ENCODE measurements around the gene RAB40A.

Gene RAB40A

GRCh38 chrX:103535206-103535605 is 15.9 kb upstream of the RAB40A start:
- no peak overlapping the region for H4K8ac ChIP-seq (ENCODE audit: low read depth, low read length)
- no peak overlapping the region for H3K14ac ChIP-seq (ENCODE audit: low read length)
- H2BK15ac ChIP-seq (ENCODE audit: low read length), result no peak overlapping the region
- no peak overlapping the region for H2BK120ac ChIP-seq (ENCODE audit: low read depth, low read length)
- no peak overlapping the region for H2BK12ac ChIP-seq (ENCODE audit: low read length)
- no peak overlapping the region for H3K4me2 ChIP-seq (ENCODE audit: insufficient read depth, low read length, poor library complexity, severe bottlenecking)
- H2BK5ac ChIP-seq (ENCODE audit: low read length), result no peak overlapping the region
- H3K18ac ChIP-seq (ENCODE audit: low read length), result no peak overlapping the region
- H3K27ac ChIP-seq (replicated peaks; ENCODE audit: low read length), result no peak overlapping the region
- no peaks in the 10 kb centered on the region for H3K4me1 ChIP-seq (ENCODE audit: control insufficient read depth in 2 of 2, insufficient read depth in 1 of 2, low read depth in 1 of 2, low read length in 2 of 2)
- no peak overlapping the region for H3K23ac ChIP-seq (ENCODE audit: low read depth, low read length, poor library complexity)
- no CpG with 5 or more reads among the region's 1 CpG for WGBS, 2 donors (ENCODE audit: extremely low coverage in 2 of 2, insufficient read length in 2 of 2, insufficient replicate concordance in 1 of 2)
- H3K9ac ChIP-seq (ENCODE audit: low read depth, low read length, poor library complexity), result no peak overlapping the region
- no peaks in the 10 kb centered on the region for H3K36me3 ChIP-seq (replicated peaks in 1 of 2; ENCODE audit: control insufficient read depth in 2 of 2, insufficient read depth in 2 of 2, low read length in 2 of 2)
- H2AFZ ChIP-seq (ENCODE audit: low read length), result no peak overlapping the region
- no peak overlapping the region for H4K91ac ChIP-seq (ENCODE audit: low read depth, low read length, poor library complexity)
- H3K4ac ChIP-seq (ENCODE audit: low read length), result no peak overlapping the region
- H3K27me3 ChIP-seq (ENCODE audit: control insufficient read depth in 3 of 3, insufficient read depth in 3 of 3, low read depth in 1 of 3, low read length in 3 of 3), result no peaks in the 10 kb centered on the region
- no peak overlapping the region for H2AK5ac ChIP-seq (ENCODE audit: low read depth, low read length)
- H3K79me1 ChIP-seq (ENCODE audit: low read depth, low read length), result no peaks in the 10 kb centered on the region
- H3K4me3 ChIP-seq (ENCODE audit: low read length in 2 of 2), result no peak overlapping the region
- no peaks in the 10 kb centered on the region for H3K9me3 ChIP-seq (replicated peaks in 1 of 2; ENCODE audit: control insufficient read depth in 2 of 2, insufficient read depth in 1 of 2, low read depth in 1 of 2, low read length in 2 of 2)
- DNase-seq (ENCODE audit: low spot score), result no peak

DNA sequence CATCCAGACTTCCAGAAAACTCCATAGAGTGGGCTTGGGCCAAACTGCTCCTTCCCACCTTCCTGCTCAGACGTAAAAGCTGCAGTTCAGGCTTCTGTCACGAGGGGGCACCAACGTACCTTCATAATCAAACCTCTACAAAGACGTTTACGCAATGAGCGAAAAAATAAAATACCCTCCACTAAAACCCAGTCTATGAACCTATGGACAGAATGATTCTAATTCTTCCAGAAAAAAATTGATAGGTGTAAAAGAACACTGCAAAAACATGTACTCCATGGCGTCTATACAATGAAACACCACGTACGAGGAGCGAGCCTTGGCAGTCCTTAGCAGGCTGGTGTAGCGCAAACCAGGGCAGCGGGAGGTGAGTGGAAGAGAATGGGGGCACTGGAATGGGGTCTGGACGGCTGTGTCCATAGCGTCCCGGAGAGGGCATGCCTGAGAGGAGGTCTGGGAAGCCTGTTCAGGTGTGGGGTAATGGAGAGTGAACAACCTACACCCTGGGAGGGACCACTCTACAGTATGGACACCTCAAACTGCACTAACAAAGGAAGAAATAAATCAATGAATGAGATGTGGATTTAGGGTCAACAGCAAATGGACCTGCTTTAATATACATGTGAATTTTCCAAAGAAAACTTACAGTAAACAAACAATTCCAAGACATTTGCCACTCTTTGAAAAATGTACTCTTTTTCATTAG is 14.4 kb upstream of the RAB40A start:
- Histone ChIP-seq H3K9ac (ENCODE audit: low read depth, low read length, poor library complexity) (no peak overlapping the region), H3K9me3 (replicated peaks in 1 of 2; ENCODE audit: control insufficient read depth in 2 of 2, insufficient read depth in 1 of 2, low read depth in 1 of 2, low read length in 2 of 2) (no peaks in the 10 kb centered on the region), H3K27me3 (ENCODE audit: control insufficient read depth in 3 of 3, insufficient read depth in 3 of 3, low read depth in 1 of 3, low read length in 3 of 3) (no peaks in the 10 kb centered on the region), H3K4me2 (ENCODE audit: insufficient read depth, low read length, poor library complexity, severe bottlenecking) (peak overlapping the region; percentile 42), H3K4me1 (ENCODE audit: control insufficient read depth in 2 of 2, insufficient read depth in 1 of 2, low read depth in 1 of 2, low read length in 2 of 2) (no peaks in the 10 kb centered on the region), H3K4ac (ENCODE audit: low read length) (no peak overlapping the region), H2AFZ (ENCODE audit: low read length) (peak overlapping the region; percentile 72), H3K23ac (ENCODE audit: low read depth, low read length, poor library complexity) (no peak overlapping the region), H3K27ac (replicated peaks; ENCODE audit: low read length) (no peak overlapping the region), H3K18ac (ENCODE audit: low read length) (no peak overlapping the region), H4K8ac (ENCODE audit: low read depth, low read length) (no peak overlapping the region), H3K79me1 (ENCODE audit: low read depth, low read length) (no peaks in the 10 kb centered on the region), H2BK12ac (ENCODE audit: low read length) (no peak overlapping the region), H3K36me3 (replicated peaks in 1 of 2; ENCODE audit: control insufficient read depth in 2 of 2, insufficient read depth in 2 of 2, low read length in 2 of 2) (no peaks in the 10 kb centered on the region), H2BK120ac (ENCODE audit: low read depth, low read length) (no peak overlapping the region), H2BK5ac (ENCODE audit: low read length) (no peak overlapping the region), H3K4me3 (ENCODE audit: low read length in 2 of 2) (peak overlapping the region; percentile 11 to 72), H3K14ac (ENCODE audit: low read length) (no peak overlapping the region), H2AK5ac (ENCODE audit: low read depth, low read length) (no peak overlapping the region), H2BK15ac (ENCODE audit: low read length) (no peak overlapping the region), H4K91ac (ENCODE audit: low read depth, low read length, poor library complexity) (no peak overlapping the region)
- WGBS, 2 donors (ENCODE audit: extremely low coverage in 2 of 2, insufficient read length in 2 of 2, insufficient replicate concordance in 1 of 2), result no CpG with 5 or more reads among the region's 15 CpGs
- DNase-seq (ENCODE audit: low spot score), result peak; percentile 67

DNA sequence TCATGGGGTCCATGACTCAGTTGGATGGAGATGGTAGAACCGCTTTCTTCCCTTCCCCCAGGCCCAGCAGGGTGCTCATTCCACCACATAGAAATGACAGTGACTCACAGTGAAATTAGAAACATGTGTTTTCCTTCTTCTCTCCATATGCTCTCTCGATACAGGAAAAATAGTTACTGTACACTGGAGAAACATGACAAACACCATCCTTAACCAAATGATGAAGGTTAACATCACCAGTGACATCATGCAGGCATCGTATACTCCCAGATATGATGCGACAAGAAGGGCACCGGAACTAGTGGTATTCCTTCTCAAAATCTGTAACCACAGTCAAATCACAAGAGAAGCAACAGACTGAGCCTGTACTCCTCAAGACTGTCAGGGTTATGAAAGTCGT is 11.7 kb upstream of the RAB40A start:
- Histone ChIP-seq H2BK12ac (ENCODE audit: low read length) (no peak overlapping the region), H3K9me3 (replicated peaks in 1 of 2; ENCODE audit: control insufficient read depth in 2 of 2, insufficient read depth in 1 of 2, low read depth in 1 of 2, low read length in 2 of 2) (no peaks in the 10 kb centered on the region), H2BK15ac (ENCODE audit: low read length) (no peak overlapping the region), H3K27ac (replicated peaks; ENCODE audit: low read length) (no peak overlapping the region), H2BK120ac (ENCODE audit: low read depth, low read length) (no peak overlapping the region), H3K4me1 (ENCODE audit: control insufficient read depth in 2 of 2, insufficient read depth in 1 of 2, low read depth in 1 of 2, low read length in 2 of 2) (no peaks in the 10 kb centered on the region), H2AFZ (ENCODE audit: low read length) (no peak overlapping the region), H4K8ac (ENCODE audit: low read depth, low read length) (no peak overlapping the region), H4K91ac (ENCODE audit: low read depth, low read length, poor library complexity) (no peak overlapping the region), H3K4me3 (ENCODE audit: low read length in 2 of 2) (no peak overlapping the region), H3K18ac (ENCODE audit: low read length) (no peak overlapping the region), H3K36me3 (replicated peaks in 1 of 2; ENCODE audit: control insufficient read depth in 2 of 2, insufficient read depth in 2 of 2, low read length in 2 of 2) (no peaks in the 10 kb centered on the region), H3K4me2 (ENCODE audit: insufficient read depth, low read length, poor library complexity, severe bottlenecking) (no peak overlapping the region), H3K9ac (ENCODE audit: low read depth, low read length, poor library complexity) (no peak overlapping the region), H3K23ac (ENCODE audit: low read depth, low read length, poor library complexity) (no peak overlapping the region), H3K79me1 (ENCODE audit: low read depth, low read length) (no peaks in the 10 kb centered on the region), H2BK5ac (ENCODE audit: low read length) (no peak overlapping the region), H3K27me3 (ENCODE audit: control insufficient read depth in 3 of 3, insufficient read depth in 3 of 3, low read depth in 1 of 3, low read length in 3 of 3) (no peaks in the 10 kb centered on the region), H2AK5ac (ENCODE audit: low read depth, low read length) (no peak overlapping the region), H3K14ac (ENCODE audit: low read length) (no peak overlapping the region), H3K4ac (ENCODE audit: low read length) (no peak overlapping the region)
- no peak for DNase-seq (ENCODE audit: low spot score)
- WGBS, 2 donors (ENCODE audit: extremely low coverage in 2 of 2, insufficient read length in 2 of 2, insufficient replicate concordance in 1 of 2), result no CpG with 5 or more reads among the region's 6 CpGs

GRCh38 chrX:103530545-103530944 is 11.3 kb upstream of the RAB40A start:
- no peak overlapping the region for H3K14ac ChIP-seq (ENCODE audit: low read length)
- no peak for DNase-seq (ENCODE audit: low spot score)
- WGBS, 2 donors (ENCODE audit: extremely low coverage in 2 of 2, insufficient read length in 2 of 2, insufficient replicate concordance in 1 of 2), result no CpG with 5 or more reads among the region's 1 CpG
- no peak overlapping the region for H2BK5ac ChIP-seq (ENCODE audit: low read length)
- H2AFZ ChIP-seq (ENCODE audit: low read length), result no peak overlapping the region
- no peak overlapping the region for H2BK120ac ChIP-seq (ENCODE audit: low read depth, low read length)
- H3K18ac ChIP-seq (ENCODE audit: low read length), result no peak overlapping the region
- no peak overlapping the region for H3K9ac ChIP-seq (ENCODE audit: low read depth, low read length, poor library complexity)
- no peak overlapping the region for H3K4me2 ChIP-seq (ENCODE audit: insufficient read depth, low read length, poor library complexity, severe bottlenecking)
- H3K36me3 ChIP-seq (replicated peaks in 1 of 2; ENCODE audit: control insufficient read depth in 2 of 2, insufficient read depth in 2 of 2, low read length in 2 of 2), result no peaks in the 10 kb centered on the region
- no peaks in the 10 kb centered on the region for H3K79me1 ChIP-seq (ENCODE audit: low read depth, low read length)
- no peak overlapping the region for H3K23ac ChIP-seq (ENCODE audit: low read depth, low read length, poor library complexity)
- H2BK12ac ChIP-seq (ENCODE audit: low read length), result no peak overlapping the region
- no peak overlapping the region for H4K91ac ChIP-seq (ENCODE audit: low read depth, low read length, poor library complexity)
- no peak overlapping the region for H3K4me3 ChIP-seq (ENCODE audit: low read length in 2 of 2)
- no peak overlapping the region for H3K4ac ChIP-seq (ENCODE audit: low read length)
- H2BK15ac ChIP-seq (ENCODE audit: low read length), result no peak overlapping the region
- H3K4me1 ChIP-seq (ENCODE audit: control insufficient read depth in 2 of 2, insufficient read depth in 1 of 2, low read depth in 1 of 2, low read length in 2 of 2), result no peaks in the 10 kb centered on the region
- H3K27ac ChIP-seq (replicated peaks; ENCODE audit: low read length), result no peak overlapping the region
- H2AK5ac ChIP-seq (ENCODE audit: low read depth, low read length), result no peak overlapping the region
- no peaks in the 10 kb centered on the region for H3K9me3 ChIP-seq (replicated peaks in 1 of 2; ENCODE audit: control insufficient read depth in 2 of 2, insufficient read depth in 1 of 2, low read depth in 1 of 2, low read length in 2 of 2)
- no peak overlapping the region for H4K8ac ChIP-seq (ENCODE audit: low read depth, low read length)
- no peaks in the 10 kb centered on the region for H3K27me3 ChIP-seq (ENCODE audit: control insufficient read depth in 3 of 3, insufficient read depth in 3 of 3, low read depth in 1 of 3, low read length in 3 of 3)

Data from neuronal stem cell (in vitro differentiated cells).